KOPT-K1 (cell line): ENCODE measurements around the gene AVEN.
"Not testable (repeated sequence)": the region's sequence is repeated elsewhere in the genome, so short reads cannot be mapped to it uniquely, and the experiment has no call there.

ENCODE experiments used
- H3K27ac ChIP-seq: fragments of 200-600 bp; sonication (generic); 2 replicates; pipeline ENCODE4 v1.5.1; 2016; ENCODE audit warnings: antibody characterized with exemption, mild to moderate bottlenecking, low read depth, low read length; ENCODE audit not compliant: poor library complexity, severe bottlenecking
- H3K36me3 ChIP-seq: fragments of 200-600 bp; sonication (generic); 2 replicates; pipeline ENCODE4 v1.5.1; 2017; ENCODE audit warnings: antibody characterized with exemption, mild to moderate bottlenecking, low read length, moderate library complexity; ENCODE audit not compliant: insufficient read depth
- H3K9me3 ChIP-seq: fragments of 200-600 bp; sonication (generic); 2 replicates; pipeline ENCODE4 v1.5.1; 2017; ENCODE audit warnings: antibody characterized with exemption, low read length, mild to moderate bottlenecking; ENCODE audit not compliant: insufficient read depth, poor library complexity, severe bottlenecking

AVEN gene

DNA sequence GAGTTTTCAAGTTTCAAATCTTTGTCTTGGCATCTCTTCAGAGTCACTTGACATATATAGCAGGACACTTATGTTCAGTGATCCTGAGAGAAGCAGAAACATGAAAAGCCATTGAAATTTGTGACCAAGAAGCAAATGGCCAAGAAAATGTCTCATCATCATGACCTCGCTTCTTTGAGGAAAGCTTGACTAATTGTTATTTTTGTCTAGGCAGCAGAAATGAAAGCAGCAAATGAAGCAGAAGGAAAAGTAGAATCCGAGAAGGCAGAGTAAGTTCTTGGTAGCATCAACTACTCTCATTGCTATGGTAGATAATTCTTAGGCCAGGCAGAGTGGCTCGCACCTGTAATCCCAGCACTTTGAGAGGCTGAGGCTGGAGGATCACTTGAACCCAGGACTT lies 198.4 kb downstream of the AVEN start:
- Histone ChIP-seq H3K36me3 (no peaks in the 10 kb centered on the region), H3K9me3 (no peaks in the 10 kb centered on the region), H3K27ac (no peak overlapping the region)

DNA sequence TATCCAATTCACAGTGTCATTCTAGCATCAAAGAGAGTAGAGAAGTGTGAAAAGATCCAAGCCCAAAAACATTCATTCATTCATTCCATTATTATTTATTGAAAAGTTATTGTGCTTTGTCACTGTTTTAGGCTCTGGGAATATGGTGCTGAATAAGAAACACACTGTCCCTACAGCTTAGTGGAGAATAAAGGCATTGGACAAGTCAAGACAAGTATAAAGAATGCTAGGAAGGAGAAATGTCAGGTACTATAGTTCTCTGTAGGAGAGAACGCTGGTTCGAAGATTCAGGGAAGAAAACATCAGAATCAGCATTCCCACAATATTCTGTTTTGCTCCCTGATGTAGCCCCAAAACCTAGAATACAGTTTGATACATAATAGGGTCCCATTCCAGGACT lies 199.5 kb downstream of the AVEN start:
- Histone ChIP-seq H3K27ac (no peak overlapping the region), H3K9me3 (no peaks in the 10 kb centered on the region), H3K36me3 (no peaks in the 10 kb centered on the region)

DNA sequence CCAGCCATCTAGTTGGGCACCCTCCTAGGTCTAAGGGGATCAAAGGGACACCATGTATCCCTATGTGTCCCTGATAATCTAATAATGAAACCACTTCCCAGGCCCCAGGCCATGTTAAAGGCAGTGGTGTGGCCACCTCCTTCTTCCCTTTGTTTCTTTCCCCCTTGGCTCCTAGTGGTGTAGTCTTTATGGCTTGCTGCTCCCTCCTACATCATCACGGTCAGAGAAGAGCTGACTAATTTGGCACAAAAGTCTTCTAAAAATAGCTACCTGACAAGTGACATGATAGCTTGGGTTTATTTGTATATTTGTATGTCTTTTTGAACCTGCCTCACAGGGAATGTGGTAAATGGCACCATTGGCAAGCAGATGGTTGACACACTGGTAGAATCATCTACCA lies 201.7 kb downstream of the AVEN start:
- Histone ChIP-seq H3K27ac (no peak overlapping the region), H3K9me3 (no peaks in the 10 kb centered on the region), H3K36me3 (no peaks in the 10 kb centered on the region)

DNA sequence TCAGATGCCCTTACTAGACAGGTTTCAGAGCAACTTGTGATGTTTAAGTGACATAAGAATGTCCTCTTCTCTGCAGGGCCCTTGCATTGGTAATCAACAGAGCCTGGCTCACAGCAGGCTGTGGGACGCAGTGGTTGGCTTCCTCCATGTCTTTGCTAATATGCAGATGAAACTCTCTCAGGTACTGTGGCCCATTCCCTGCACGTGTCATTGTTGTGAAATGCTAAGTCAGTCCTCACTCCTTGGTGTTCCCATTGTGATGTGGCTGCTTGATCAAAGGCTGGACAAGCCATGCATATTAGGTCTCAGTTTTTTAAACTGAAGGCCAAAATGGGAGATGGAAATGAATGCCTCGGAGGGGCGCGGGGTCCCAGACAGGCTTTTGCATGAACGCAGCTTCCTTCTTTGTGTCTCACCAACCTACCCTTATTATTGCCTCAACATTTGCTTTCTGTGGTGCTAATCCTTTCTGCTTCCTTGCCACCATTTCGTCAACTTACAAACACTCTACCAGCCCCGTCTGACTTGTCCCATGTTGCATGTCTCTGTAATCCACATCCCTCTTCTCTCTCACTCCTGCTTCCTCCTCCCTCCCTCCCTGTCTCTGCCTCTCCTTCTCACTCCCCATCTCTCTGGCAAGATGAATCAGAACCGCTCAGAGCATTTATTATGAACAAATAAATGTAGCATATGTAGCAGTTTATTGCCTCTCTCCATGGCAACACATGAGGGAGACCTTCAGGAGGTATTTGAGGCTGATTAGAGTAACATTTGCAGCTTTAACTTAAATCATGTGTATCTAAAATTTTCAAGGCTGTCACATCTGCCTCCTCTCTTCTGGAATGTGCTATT lies 203.9 kb downstream of the AVEN start:
- Histone ChIP-seq H3K9me3 (no peaks in the 10 kb centered on the region), H3K27ac (no peak overlapping the region), H3K36me3 (no peaks in the 10 kb centered on the region)

DNA sequence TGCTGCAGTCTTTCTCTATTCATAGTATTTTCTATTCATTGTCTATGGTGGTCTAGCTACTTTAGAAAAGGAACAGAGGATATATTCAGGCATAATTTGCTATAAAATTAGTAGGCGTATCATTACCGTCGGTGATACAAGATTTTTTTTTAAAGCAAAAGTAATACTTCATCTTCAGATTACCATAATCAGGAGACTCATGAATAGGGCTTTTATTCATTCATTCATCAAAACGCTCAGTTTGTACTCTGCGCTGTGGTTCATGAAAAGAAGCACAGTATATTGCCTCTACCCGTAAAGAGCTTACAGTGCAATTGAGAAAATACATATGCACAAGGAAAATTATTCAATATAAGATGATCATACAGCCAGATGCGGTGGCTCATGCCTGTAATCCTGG lies 207.4 kb downstream of the AVEN start:
- no peaks in the 10 kb centered on the region for H3K36me3 ChIP-seq
- H3K9me3 ChIP-seq: no peaks in the 10 kb centered on the region

DNA sequence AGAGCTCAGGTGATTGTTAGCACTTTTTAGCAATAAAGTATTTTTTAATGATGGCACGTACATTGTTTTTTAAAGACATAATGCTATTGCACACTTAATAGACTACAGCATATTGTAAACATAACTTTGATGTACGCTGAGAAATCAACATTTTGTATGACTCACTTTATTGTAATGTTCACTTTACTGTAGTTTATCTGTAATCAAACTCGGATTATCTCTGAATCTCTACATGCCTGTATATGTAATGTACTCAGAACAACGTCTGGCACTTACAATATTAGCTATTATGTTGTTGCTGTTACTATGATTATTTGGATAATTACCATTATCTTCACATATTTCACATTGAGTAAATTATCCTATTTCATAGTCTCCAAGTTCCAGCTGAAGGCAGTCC lies 208.7 kb downstream of the AVEN start:
- Histone ChIP-seq H3K9me3 (no peaks in the 10 kb centered on the region), H3K36me3 (no peaks in the 10 kb centered on the region), H3K27ac (no peak overlapping the region)

More for the DNA sequence above, 207.4 kb downstream of the AVEN start:
- no peak overlapping the region for H3K27ac ChIP-seq

DNA sequence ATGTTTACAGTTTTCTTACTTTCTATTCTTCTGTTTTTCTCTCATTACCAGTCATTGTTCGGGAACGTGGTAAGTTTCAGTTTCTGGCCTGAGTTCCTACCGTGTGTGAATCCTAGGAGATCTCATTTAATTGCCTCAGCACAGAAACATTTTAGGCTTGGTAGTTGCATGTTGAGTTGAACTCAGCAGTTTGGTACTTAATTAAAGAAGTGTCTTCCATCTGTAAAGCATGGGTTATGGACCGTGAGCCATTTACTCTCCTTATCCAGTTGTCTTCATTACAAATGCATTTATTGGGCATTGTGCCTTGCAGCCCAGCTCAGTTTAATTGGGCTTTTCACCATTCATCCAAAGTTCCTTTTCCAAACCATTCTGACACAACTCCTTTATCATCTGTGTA lies 212.8 kb downstream of the AVEN start:
- Histone ChIP-seq H3K9me3 (no peaks in the 10 kb centered on the region), H3K36me3 (no peaks in the 10 kb centered on the region), H3K27ac (no peak overlapping the region)

DNA sequence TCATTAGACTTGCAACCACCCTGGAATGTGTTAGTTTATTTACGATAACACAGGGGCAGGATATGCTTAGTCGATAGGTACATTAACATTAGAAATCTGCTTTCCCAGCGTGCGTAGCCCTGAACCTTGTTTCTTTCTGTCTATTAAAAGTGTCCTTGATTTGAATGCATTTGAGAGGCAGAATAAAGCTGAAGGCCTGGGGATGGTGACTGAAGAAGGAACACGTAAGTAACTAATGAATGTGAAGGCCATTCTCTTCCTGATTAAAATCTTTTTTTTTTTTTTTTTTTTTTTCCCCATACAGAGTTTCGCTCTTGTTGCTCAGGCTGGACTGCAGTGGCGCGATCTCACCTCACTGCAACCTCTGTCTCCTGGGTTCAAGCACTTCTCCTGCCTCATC lies 213.6 kb downstream of the AVEN start:
- Histone ChIP-seq H3K27ac (no peak overlapping the region), H3K9me3 (no peaks in the 10 kb centered on the region), H3K36me3 (no peaks in the 10 kb centered on the region)

DNA sequence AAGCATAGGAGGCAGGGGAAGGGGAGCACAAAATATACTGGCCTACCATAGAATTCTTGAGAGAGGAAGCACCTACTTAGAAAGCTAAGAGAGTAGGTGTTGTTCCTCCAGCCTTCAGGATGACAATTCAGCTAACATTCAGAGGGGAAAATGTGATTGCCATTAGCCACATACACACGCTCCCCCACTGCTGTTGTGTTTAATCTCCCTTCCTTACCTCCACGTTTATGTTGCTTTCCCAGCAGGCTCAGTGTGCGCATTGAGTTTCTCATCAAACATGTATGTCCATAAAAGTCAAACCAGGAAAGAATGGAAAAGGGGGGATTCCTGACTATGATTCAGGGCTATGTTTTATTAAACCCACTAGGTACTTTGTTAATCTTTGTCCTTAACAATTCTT lies 215.9 kb downstream of the AVEN start:
- Histone ChIP-seq H3K9me3 (no peaks in the 10 kb centered on the region), H3K27ac (no peak overlapping the region), H3K36me3 (no peaks in the 10 kb centered on the region)

DNA sequence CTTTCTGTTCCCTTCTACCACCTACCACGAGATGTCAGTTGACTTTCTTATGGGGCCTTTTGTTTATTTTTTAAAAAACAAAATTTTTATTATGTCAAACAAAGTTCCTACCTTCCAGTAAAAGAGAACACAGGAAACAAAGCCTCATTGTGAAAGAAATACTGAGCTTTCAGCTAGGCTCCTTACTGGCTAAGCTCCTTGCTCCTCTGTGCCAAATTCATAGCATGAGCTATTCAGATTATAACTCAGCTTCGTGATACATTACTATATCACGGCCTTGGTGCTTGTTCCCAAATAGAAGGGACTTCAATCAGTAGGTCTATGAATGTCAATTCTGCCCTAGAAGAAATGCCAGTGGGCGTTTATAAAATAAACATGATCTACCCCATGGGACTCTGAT lies 216.5 kb downstream of the AVEN start:
- Histone ChIP-seq H3K27ac (no peak overlapping the region), H3K36me3 (no peaks in the 10 kb centered on the region), H3K9me3 (no peaks in the 10 kb centered on the region)

DNA sequence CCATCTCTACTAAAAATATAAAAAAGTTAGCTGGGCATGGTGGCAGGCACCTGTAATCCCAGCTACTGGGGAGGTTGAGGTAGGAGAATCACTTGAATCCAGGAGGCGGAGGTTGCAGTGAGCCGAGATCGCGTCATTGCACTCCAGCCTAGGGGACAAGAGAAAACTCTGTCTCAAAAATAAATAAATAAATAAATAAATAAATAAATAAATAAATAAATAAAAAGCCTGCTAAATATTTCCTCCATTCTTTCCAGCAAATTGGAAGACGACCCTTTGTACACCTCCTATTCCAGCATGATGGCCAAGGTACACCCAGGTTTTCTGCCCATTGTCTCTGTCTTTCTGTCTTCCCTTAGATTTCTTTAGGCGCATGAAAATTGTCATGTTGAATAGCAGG lies 219.5 kb downstream of the AVEN start:
- not testable (repeated sequence) for H3K36me3 ChIP-seq, H3K9me3 ChIP-seq, H3K27ac ChIP-seq
